Left ventricle myocardium inferior (tissue), 1 donor: ENCODE data around the gene MED10. TPM values are rescaled to one million over a fixed set of nuclear protein-coding genes. Genes with fewer than 3 reads are reported as not detected.

Experiments used
- DNase-seq: peaks from one replicate; pipeline ENCODE4 v3.0.0-alpha.2; 2020
- H3K27ac ChIP-seq: fragments of 200-600 bp; replicated peaks from 2 replicates; pipeline ENCODE4 v1.8.0; 2021
- H3K27me3 ChIP-seq: fragments of 200-600 bp; 2 replicates; pipeline ENCODE4 v1.8.0; 2021; ENCODE audit warnings: low read depth
- H3K36me3 ChIP-seq: fragments of 200-600 bp; 2 replicates; pipeline ENCODE4 v1.8.0; 2021
- H3K4me1 ChIP-seq: fragments of 200-600 bp; 2 replicates; pipeline ENCODE4 v1.8.0; 2021
- H3K4me3 ChIP-seq: fragments of 200-600 bp; 2 replicates; pipeline ENCODE4 v1.8.0; 2021; ENCODE audit warnings: mild to moderate bottlenecking, moderate library complexity
- H3K9me3 ChIP-seq: fragments of 200-600 bp; replicated peaks from 2 replicates; pipeline ENCODE4 v1.8.0; 2021
- intact Hi-C: fragments of 100-400 bp; cut with micrococcal nuclease; formaldehyde crosslinking; loops from one replicate; pipeline ENCODE4 v1.11.0; 2022
- total RNA-seq: library from RNA; stranded (reverse); fragmentation: NEBNext Ultra II Directional; extraction: Animal tissue kit (Norgen Biotek cat#: 25700); gene quantifications from one replicate; pipeline ENCODE4 v1.2.1, GENCODE V29; 2021
- TF ChIP-seq, protein P1 (sequence below): fragments of 200-600 bp; IDR thresholded peaks from 2 replicates; pipeline ENCODE4 v1.8.0; 2021; ENCODE audit warnings: antibody characterized with exemption, mild to moderate bottlenecking, borderline replicate concordance
- donor health status: DM: no; HTN: yes; CAD: no; lungs with severe emphysema.

Gene MED10
- total RNA-seq, 1 donor from 2014 or later, result 26.3 TPM

DNA sequence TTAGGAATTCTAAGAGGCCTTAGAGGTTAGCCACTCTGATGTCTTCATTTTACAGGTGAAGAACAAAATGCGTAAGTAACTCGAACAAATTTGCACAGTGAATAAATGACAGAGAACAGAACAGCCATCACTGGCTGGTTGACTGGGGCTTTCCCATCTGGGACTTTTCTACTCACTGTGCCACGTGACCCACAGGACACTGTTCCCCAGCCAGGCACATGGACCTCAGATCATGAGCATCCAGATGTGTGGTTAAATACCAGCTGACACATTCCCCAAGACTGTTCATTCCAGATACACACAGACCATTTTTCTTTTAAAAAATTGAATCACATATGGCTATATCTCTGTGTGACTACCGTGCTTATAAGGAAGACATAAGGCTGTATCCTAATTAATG lies 25.8 kb upstream of the MED10 start:
- Histone ChIP-seq H3K36me3 (no peaks in the 10 kb centered on the region), H3K4me3 (no peak overlapping the region), H3K27ac (no peak overlapping the region), H3K27me3 (peaks cover 14% of the 10 kb centered on the region), H3K4me1 (no peaks in the 10 kb centered on the region), H3K9me3 (peaks cover 2% of the 10 kb centered on the region)
- DNase-seq, result no peak
- intact Hi-C loops, result no loop called here
- TF ChIP-seq, protein P1, sequence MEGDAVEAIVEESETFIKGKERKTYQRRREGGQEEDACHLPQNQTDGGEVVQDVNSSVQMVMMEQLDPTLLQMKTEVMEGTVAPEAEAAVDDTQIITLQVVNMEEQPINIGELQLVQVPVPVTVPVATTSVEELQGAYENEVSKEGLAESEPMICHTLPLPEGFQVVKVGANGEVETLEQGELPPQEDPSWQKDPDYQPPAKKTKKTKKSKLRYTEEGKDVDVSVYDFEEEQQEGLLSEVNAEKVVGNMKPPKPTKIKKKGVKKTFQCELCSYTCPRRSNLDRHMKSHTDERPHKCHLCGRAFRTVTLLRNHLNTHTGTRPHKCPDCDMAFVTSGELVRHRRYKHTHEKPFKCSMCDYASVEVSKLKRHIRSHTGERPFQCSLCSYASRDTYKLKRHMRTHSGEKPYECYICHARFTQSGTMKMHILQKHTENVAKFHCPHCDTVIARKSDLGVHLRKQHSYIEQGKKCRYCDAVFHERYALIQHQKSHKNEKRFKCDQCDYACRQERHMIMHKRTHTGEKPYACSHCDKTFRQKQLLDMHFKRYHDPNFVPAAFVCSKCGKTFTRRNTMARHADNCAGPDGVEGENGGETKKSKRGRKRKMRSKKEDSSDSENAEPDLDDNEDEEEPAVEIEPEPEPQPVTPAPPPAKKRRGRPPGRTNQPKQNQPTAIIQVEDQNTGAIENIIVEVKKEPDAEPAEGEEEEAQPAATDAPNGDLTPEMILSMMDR, result no peak

DNA sequence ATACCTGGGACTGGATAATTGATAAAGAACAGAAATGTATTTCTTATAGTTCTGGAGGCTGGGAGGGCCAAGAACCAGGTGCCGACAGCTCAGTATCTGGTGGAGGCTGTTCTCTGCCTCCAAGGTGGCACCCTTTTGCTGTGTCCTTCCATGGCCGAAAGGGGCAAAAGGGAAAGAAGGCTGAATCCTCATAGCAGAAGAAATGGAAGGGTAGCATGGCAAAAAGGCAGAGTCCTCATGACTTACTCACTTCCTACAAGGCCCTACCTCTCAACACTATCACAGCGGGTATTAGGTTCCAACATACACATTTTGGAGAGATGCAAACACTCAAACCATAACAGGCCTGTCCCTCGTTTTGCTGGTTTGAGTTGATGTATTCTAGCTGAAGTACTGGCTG lies 25.1 kb upstream of the MED10 start:
- H3K36me3 ChIP-seq, result no peaks in the 10 kb centered on the region
- H3K27me3 ChIP-seq, result peaks cover 7% of the 10 kb centered on the region
- H3K27ac ChIP-seq, result no peak overlapping the region
- DNase-seq, result no peak
- no peaks in the 10 kb centered on the region for H3K9me3 ChIP-seq
- H3K4me1 ChIP-seq, result no peaks in the 10 kb centered on the region
- TF ChIP-seq, protein P1, result no peak
- no peak overlapping the region for H3K4me3 ChIP-seq
- intact Hi-C loops, result no loop called here

DNA sequence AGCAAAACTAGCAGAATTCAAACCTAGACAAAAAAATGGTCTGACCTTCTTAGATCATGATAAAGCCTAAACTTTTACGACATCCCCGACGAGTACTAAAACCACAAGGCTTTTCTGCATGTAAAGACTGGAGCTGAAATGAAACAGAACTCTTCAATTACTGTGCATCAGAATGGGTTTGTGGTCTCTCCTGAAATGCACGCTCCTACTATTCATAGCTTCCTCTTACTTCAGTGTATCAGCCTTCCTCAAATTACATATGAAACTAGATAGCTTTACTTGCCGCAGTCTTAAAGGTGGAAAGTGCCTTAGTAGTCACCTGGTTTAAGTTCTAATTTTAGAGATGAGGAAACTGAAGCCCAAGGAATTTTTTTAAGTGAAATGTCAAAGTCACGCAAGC lies 24.6 kb upstream of the MED10 start:
- Histone ChIP-seq H3K4me3 (no peak overlapping the region), H3K9me3 (peaks cover 2% of the 10 kb centered on the region), H3K4me1 (no peaks in the 10 kb centered on the region), H3K27me3 (peaks cover 3% of the 10 kb centered on the region), H3K27ac (no peak overlapping the region), H3K36me3 (no peaks in the 10 kb centered on the region)
- DNase-seq, result no peak
- TF ChIP-seq, protein P1, result no peak
- intact Hi-C loops, result no loop called here

DNA sequence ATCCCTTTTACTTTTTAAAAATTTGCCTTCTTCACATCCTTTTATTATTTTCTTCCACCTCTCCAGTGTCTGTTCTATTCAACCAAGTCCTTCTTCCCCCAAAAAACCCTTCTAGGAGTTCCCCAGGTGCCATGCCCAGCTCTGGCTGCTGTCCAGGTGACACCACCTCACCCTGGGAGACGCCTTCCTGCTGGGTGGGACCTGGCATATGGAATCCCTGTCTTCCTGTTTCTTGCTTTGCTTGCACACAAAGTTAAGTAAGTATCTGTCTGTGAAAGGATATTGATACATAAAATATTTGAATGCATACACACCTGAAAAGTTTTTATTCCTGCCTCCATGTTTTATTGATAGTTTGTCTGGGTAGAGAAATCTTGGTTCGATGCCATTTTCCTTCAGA lies 23.1 kb upstream of the MED10 start:
- DNase-seq, result no peak
- intact Hi-C loops, result no loop called here
- peaks cover 6% of the 10 kb centered on the region for H3K9me3 ChIP-seq
- no peak overlapping the region for H3K27ac ChIP-seq
- TF ChIP-seq, protein P1, result no peak
- no peaks in the 10 kb centered on the region for H3K4me1 ChIP-seq
- no peaks in the 10 kb centered on the region for H3K27me3 ChIP-seq
- no peak overlapping the region for H3K4me3 ChIP-seq
- H3K36me3 ChIP-seq, result no peaks in the 10 kb centered on the region

DNA sequence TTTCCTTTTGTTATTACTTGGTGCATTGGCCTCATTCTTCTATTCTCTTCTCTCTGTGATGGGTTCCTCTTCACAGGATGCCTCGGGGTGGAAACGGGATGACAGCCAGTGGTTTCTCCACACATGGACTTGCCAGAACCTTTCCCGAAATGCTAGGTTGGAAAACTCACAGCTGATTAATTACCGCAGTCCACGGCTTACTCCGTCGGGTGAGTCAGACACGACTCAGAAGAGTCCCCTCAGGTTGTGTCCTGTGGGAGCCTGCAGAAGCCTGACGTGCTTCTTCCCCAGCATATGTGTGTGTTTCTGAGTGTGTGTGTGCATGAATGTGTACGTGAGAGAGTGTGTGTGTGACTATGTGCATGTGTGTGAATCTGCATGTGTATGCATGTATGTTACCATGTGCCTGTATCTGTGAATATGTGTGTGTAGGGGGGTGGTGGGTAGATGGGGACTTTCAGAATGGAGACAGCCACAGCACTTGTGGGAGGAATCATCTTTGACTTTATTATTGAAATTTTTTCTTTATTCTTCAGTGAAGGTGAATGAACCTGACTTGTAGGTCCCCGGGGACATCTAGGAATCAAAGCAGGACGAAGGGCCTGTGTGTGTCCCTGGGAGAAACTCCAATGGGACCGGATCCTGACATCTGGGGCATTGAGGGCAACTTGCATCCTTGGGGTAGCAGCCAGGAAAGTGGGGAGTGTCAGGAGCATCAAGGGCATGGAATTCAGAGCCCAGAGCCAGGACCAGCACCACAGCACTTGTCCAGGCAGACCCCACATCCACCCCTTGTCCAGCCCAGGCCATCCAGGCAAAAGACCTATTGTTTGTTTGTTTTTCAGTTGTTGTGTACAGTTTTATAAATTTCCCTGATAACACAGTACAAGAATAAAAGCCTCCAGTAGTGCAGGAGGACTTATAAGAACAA lies 21.9 kb upstream of the MED10 start:
- DNase-seq, result no peak
- intact Hi-C loops, result no loop called here

More for the DNA sequence above, 21.9 kb upstream of the MED10 start:
- Histone ChIP-seq H3K4me3 (no peak overlapping the region), H3K27me3 (peaks cover 9% of the 10 kb centered on the region), H3K36me3 (no peaks in the 10 kb centered on the region), H3K4me1 (no peaks in the 10 kb centered on the region), H3K27ac (no peak overlapping the region), H3K9me3 (peaks cover 6% of the 10 kb centered on the region)
- TF ChIP-seq, protein P1, result no peak
